Testis (tissue), 3 donors: ENCODE data around the gene WIPF2. TPM values are rescaled to one million over a fixed set of nuclear protein-coding genes. Genes with fewer than 3 reads are reported as not detected.

Experiments
- DNase-seq: peaks from one replicate; pipeline ENCODE4 v3.0.0-alpha.2; 2019
- H3K27ac ChIP-seq, 2 donors: fragments of 200-600 bp; sonication (generic); one replicate each; pipeline ENCODE4 v1.5.1; 2019
- H3K27me3 ChIP-seq: fragments of 200-600 bp; sonication (generic); one replicate; pipeline ENCODE4 v1.5.1; 2019
- H3K36me3 ChIP-seq: fragments of 200-600 bp; sonication (generic); one replicate; pipeline ENCODE4 v1.5.1; 2017; ENCODE audit warnings: low read depth; ENCODE audit errors: missing control alignments
- H3K4me1 ChIP-seq: fragments of 200-600 bp; sonication (generic); one replicate; pipeline ENCODE4 v1.5.1; 2019
- H3K4me3 ChIP-seq, 2 donors: fragments of 200-600 bp; sonication (generic); one replicate each; pipeline ENCODE4 v1.5.1; 2017 to 2019
- H3K9me3 ChIP-seq: fragments of 200-600 bp; sonication (generic); one replicate; pipeline ENCODE4 v1.5.1; 2017
- CTCF ChIP-seq, 3 experiments: fragments of 450-650 bp in 2 of 3; fragments of 200-600 bp in 1 of 3; sonication (generic) in 1 of 3; IDR thresholded peaks; one replicate each; pipeline ENCODE4 v1.5.1; 2016 to 2019; ENCODE audit warnings: antibody characterized with exemption in 3 of 3, mild to moderate bottlenecking in 2 of 3, moderate library complexity in 1 of 3
- POLR2A ChIP-seq: fragments of 450-650 bp; IDR thresholded peaks from one replicate; pipeline ENCODE4 v1.6.1; 2017; ENCODE audit warnings: antibody characterized with exemption, mild to moderate bottlenecking, moderate library complexity
- WGBS, 2 donors: methylation state at CpG; one replicate each; pipeline ENCODE4 v1.1.5; 2018; 5-methylcytosine and 5-hydroxymethylcytosine counted together
- intact Hi-C: fragments of 100-400 bp; cut with DNase I; formaldehyde crosslinking; loops from one replicate; pipeline ENCODE4 v1.15.1; 2023; ENCODE audit warnings: low total_unique reads
- microRNA-seq, 2 donors: library from miRNA; unstranded; fragments of <30 nt; microRNA quantifications; one replicate each; pipeline ENCODE4, GENCODE V29; 2016; ENCODE audit warnings: borderline number of aligned reads in 2 of 2, borderline replicate concordance in 1 of 2
- polyA plus RNA-seq: library from polyadenylated mRNA; stranded (reverse); fragments of 350-450 nt; fragmentation: Illumina TruSeq; extraction: RNeasy Lipid Tissue Mini Kit (QIAGEN cat#74804); gene quantifications from one replicate; pipeline ENCODE4 v1.2.3, GENCODE V29; 2014; ENCODE audit warnings: low read depth, low replicate concordance; ENCODE audit not compliant: insufficient read depth
- small RNA-seq, 2 donors: library from RNA; depleted of rRNA; stranded (forward); fragments of <200 nt; gene quantifications; one replicate each; pipeline ENCODE3, GENCODE V24; 2016
- total RNA-seq, 2 donors: library from RNA; depleted of rRNA; stranded (reverse); fragments of >200 nt; gene quantifications; one replicate each; pipeline ENCODE4 v1.2.3, GENCODE V29; 2016

The WIPF2 gene
- total and polyA plus RNA-seq, 3 donors from 2014 or later: 16.4 to 21.1 (median 20.1) TPM

DNA sequence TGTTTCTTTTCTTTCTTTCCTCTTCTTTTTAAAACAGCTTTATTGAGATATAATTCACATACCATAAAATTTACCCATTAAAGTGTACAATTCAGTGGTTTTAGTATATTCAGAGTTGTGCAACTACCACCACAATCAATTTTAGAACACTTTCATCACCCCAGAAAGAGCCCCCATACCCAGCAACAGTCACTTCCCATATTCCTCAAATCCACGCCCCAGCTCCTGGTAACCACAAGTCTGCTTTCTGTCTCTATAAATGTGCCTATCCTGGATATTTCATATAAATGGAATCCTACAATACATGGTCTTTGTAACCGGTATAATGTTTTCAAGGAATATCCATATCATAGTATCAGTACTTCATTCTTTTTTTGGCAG, 109.3 kb downstream of the WIPF2 start:
- intact Hi-C loops: no loop called here
- no peak for TF ChIP-seq CTCF (IDR thresholded peaks at IDR 0.05)
- TF ChIP-seq POLR2A: no peak
- Histone ChIP-seq H3K27ac (peak overlapping the region in 1 of 2 donors; percentile 72), H3K4me3 (no peak overlapping the region), H3K4me1 (peaks cover 96% of the 10 kb centered on the region), H3K36me3 (no peaks in the 10 kb centered on the region), H3K9me3 (no peaks in the 10 kb centered on the region), H3K27me3 (no peaks in the 10 kb centered on the region)
- DNase-seq: no peak
- 80 to 87% methylated on average over 2 of the region's 2 CpGs for WGBS, 2 donors

GRCh38 chr17:40329839-40330794, 111.0 kb downstream of the WIPF2 start:
- peak overlapping the region; percentile 36 to 71 for H3K27ac ChIP-seq
- DNase-seq: peak; percentile 84
- no peak for TF ChIP-seq CTCF (IDR thresholded peaks at IDR 0.05)
- TF ChIP-seq POLR2A: no peak
- H3K27me3 ChIP-seq: no peaks in the 10 kb centered on the region
- H3K4me1 ChIP-seq: peaks cover 97% of the 10 kb centered on the region
- intact Hi-C loops: no loop called here
- no peak overlapping the region for H3K4me3 ChIP-seq
- 32 to 51% methylated on average over 9 to 11 of the region's 11 CpGs for whole genome bisulfite sequencing, 2 donors
- no peaks in the 10 kb centered on the region for H3K9me3 ChIP-seq
- no peaks in the 10 kb centered on the region for H3K36me3 ChIP-seq

DNA sequence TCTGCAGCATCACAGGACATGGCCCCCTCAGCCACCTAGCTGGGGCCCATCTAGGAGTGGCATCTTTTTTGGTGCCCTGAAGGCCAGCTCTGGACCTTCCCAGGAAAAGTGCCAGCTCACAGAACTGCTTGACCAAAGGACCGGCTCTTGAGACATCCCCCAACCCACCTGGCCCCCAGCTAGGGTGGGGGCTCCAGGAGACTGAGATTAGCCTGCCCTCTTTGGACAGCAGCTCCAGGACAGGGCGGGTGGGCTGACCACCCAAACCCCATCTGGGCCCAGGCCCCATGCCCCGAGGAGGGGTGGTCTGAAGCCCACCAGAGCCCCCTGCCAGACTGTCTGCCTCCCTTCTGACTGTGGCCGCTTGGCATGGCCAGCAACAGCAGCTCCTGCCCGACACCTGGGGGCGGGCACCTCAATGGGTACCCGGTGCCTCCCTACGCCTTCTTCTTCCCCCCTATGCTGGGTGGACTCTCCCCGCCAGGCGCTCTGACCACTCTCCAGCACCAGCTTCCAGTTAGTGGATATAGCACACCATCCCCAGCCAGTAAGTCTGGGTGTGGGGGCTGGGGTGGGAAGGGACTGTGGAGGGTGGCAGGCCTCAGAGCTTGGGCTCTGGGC, 111.9 kb downstream of the WIPF2 start:
- H3K4me1 ChIP-seq: peaks cover 97% of the 10 kb centered on the region
- 83 to 100% methylated on average over 2 to 10 of the region's 10 CpGs for WGBS, 2 donors
- intact Hi-C loops: no loop called here
- no peak overlapping the region for H3K4me3 ChIP-seq
- H3K9me3 ChIP-seq: no peaks in the 10 kb centered on the region
- no peaks in the 10 kb centered on the region for H3K27me3 ChIP-seq
- no peak for DNase-seq
- H3K27ac ChIP-seq: peak overlapping the region; percentile 36 to 71
- H3K36me3 ChIP-seq: no peaks in the 10 kb centered on the region
- no peak for TF ChIP-seq CTCF (IDR thresholded peaks at IDR 0.05)
- no peak for TF ChIP-seq POLR2A

- Histone ChIP-seq H3K36me3 (no peaks in the 10 kb centered on the region), H3K4me3 (no peak overlapping the region), H3K27ac (peak overlapping the region; percentile 5 to 71), H3K27me3 (no peaks in the 10 kb centered on the region), H3K9me3 (no peaks in the 10 kb centered on the region), H3K4me1 (peaks cover 97% of the 10 kb centered on the region)
- TF ChIP-seq CTCF (IDR thresholded peaks at IDR 0.05) (no peak), POLR2A (no peak)
- peak; percentile 92 for DNase-seq
- intact Hi-C loops: no loop called here
- 24 to 34% methylated on average over 6 to 20 of the region's 22 CpGs for WGBS, 2 donors
Measured at GRCh38 chr17:40331743-40332641, 112.9 kb downstream of the WIPF2 start.

Small RNA genes lying within 50 kb of the gene (microRNA-seq; reads per million reads assigned to microRNA genes)
- 0 to 0.70 reads per million in 2 donors for gene MIR6867

Small RNA genes lying within 50 kb of the gene (small RNA-seq; reads per million reads assigned to genes)
- gene MIR6867: 0 reads per million in 2 donors

Other genes with a start within 250 kb of the WIPF2 start
- 100 to 1,000 TPM; 112 to 129 TPM for gene PSMD3, start 238.5 kb upstream of the WIPF2 start, total RNA-seq
- gene PSMD3, start 238.5 kb upstream of the WIPF2 start, polyA plus RNA-seq: 128 TPM
- gene CSF3, start 203.9 kb upstream of the WIPF2 start, total RNA-seq: 1 to 10 TPM; 2.4 to 3.6 TPM
- 0.80 TPM for gene CSF3, start 203.9 kb upstream of the WIPF2 start, polyA plus RNA-seq
- gene MED24, start 164.9 kb upstream of the WIPF2 start, total RNA-seq: 100 to 1,000 TPM; 151 to 172 TPM
- 127 TPM for gene MED24, start 164.9 kb upstream of the WIPF2 start, polyA plus RNA-seq
- gene THRA, start 156.3 kb upstream of the WIPF2 start, total RNA-seq: 10 to 100 TPM; 44.9 to 51.7 TPM
- gene THRA, start 156.3 kb upstream of the WIPF2 start, polyA plus RNA-seq: 41.2 TPM
- 10 to 100 TPM; 14.4 to 23.6 TPM for gene NR1D1, start 118.7 kb upstream of the WIPF2 start, total RNA-seq
- 9.8 TPM for gene NR1D1, start 118.7 kb upstream of the WIPF2 start, polyA plus RNA-seq
- 100 to 1,000 TPM; 129 to 161 TPM for gene MSL1, start 97.3 kb upstream of the WIPF2 start, total RNA-seq
- gene MSL1, start 97.3 kb upstream of the WIPF2 start, polyA plus RNA-seq: 157 TPM
- 100 to 1,000 TPM; 123 to 132 TPM for gene CASC3, start 78.8 kb upstream of the WIPF2 start, total RNA-seq
- 143 TPM for gene CASC3, start 78.8 kb upstream of the WIPF2 start, polyA plus RNA-seq
- 10 to 100 TPM; 22.3 to 23.9 TPM for gene RAPGEFL1, start 41.8 kb upstream of the WIPF2 start, total RNA-seq
- gene RAPGEFL1, start 41.8 kb upstream of the WIPF2 start, polyA plus RNA-seq: 13.6 TPM
- 10 to 100 TPM; 12.4 to 22.8 TPM for gene CDC6, start 68.6 kb downstream of the WIPF2 start, total RNA-seq
- 14.7 TPM for gene CDC6, start 68.6 kb downstream of the WIPF2 start, polyA plus RNA-seq
- 10 to 100 TPM; 65.5 to 66.0 TPM for gene RARA, start 89.9 kb downstream of the WIPF2 start, total RNA-seq
- gene RARA, start 89.9 kb downstream of the WIPF2 start, polyA plus RNA-seq: 49.8 TPM
- gene GJD3, start 145.4 kb downstream of the WIPF2 start, total RNA-seq: 1 to 10 TPM; 2.1 to 2.6 TPM
- gene GJD3, start 145.4 kb downstream of the WIPF2 start, polyA plus RNA-seq: not detected
- 10 to 100 TPM; 65.0 to 94.9 TPM for gene TOP2A, start 198.6 kb downstream of the WIPF2 start, total RNA-seq
- 75.3 TPM for gene TOP2A, start 198.6 kb downstream of the WIPF2 start, polyA plus RNA-seq
- 10 to 100 TPM; 67.9 to 76.7 TPM for gene IGFBP4, start 224.1 kb downstream of the WIPF2 start, total RNA-seq
- gene IGFBP4, start 224.1 kb downstream of the WIPF2 start, polyA plus RNA-seq: 317 TPM